ENCODE results near the gene DNASE1L2.
A peak's percentile ranks its signal among the peaks of the same experiment; 100 is the strongest.

The DNASE1L2 gene

GRCh38 chr16:2277466-2278271 is 41.4 kb downstream of the DNASE1L2 start:
- peak overlapping the region; percentile 87 for H3K27ac ChIP-seq
- no peaks in the 10 kb centered on the region for H3K9me3 ChIP-seq (ENCODE audit: severe bottlenecking)
- no peak overlapping the region for H3K4me3 ChIP-seq (ENCODE audit: low read depth, low read length)
- TF ChIP-seq CTCF (IDR thresholded peaks at IDR 0.05; ENCODE audit: low read depth, low read length): no peak
- H3K27me3 ChIP-seq (ENCODE audit: insufficient read depth, low read depth, severe bottlenecking): no peaks in the 10 kb centered on the region
- DNase-seq: no peak
- peaks cover 43% of the 10 kb centered on the region for H3K36me3 ChIP-seq

- no peaks in the 10 kb centered on the region for H3K27me3 ChIP-seq (ENCODE audit: insufficient read depth, low read depth, severe bottlenecking)
- H3K9me3 ChIP-seq (ENCODE audit: severe bottlenecking): no peaks in the 10 kb centered on the region
- peak; percentile 44 for DNase-seq
- H3K27ac ChIP-seq: peak overlapping the region; percentile 87
- H3K4me3 ChIP-seq (ENCODE audit: low read depth, low read length): no peak overlapping the region
- peaks cover 40% of the 10 kb centered on the region for H3K36me3 ChIP-seq
- TF ChIP-seq CTCF (IDR thresholded peaks at IDR 0.05; ENCODE audit: low read depth, low read length): peak; percentile 58
These were observed 42.0 kb downstream of the DNASE1L2 start for GRCh38 chr16:2278272-2278608.

- peak overlapping the region; percentile 87 for H3K27ac ChIP-seq
- H3K9me3 ChIP-seq (ENCODE audit: severe bottlenecking): no peaks in the 10 kb centered on the region
- H3K27me3 ChIP-seq (ENCODE audit: insufficient read depth, low read depth, severe bottlenecking): no peaks in the 10 kb centered on the region
- TF ChIP-seq CTCF (IDR thresholded peaks at IDR 0.05; ENCODE audit: low read depth, low read length): no peak
- peak; percentile 69 for DNase-seq
- no peak overlapping the region for H3K4me3 ChIP-seq (ENCODE audit: low read depth, low read length)
- H3K36me3 ChIP-seq: peaks cover 40% of the 10 kb centered on the region
These were observed 42.9 kb downstream of the DNASE1L2 start for GRCh38 chr16:2278956-2279800.

GRCh38 chr16:2280461-2280860 is 44.2 kb downstream of the DNASE1L2 start:
- peak overlapping the region; percentile 87 for H3K27ac ChIP-seq
- no peak for TF ChIP-seq CTCF (IDR thresholded peaks at IDR 0.05; ENCODE audit: low read depth, low read length)
- DNase-seq: no peak
- H3K36me3 ChIP-seq: peaks cover 51% of the 10 kb centered on the region
- H3K4me3 ChIP-seq (ENCODE audit: low read depth, low read length): no peak overlapping the region
- H3K9me3 ChIP-seq (ENCODE audit: severe bottlenecking): no peaks in the 10 kb centered on the region
- H3K27me3 ChIP-seq (ENCODE audit: insufficient read depth, low read depth, severe bottlenecking): no peaks in the 10 kb centered on the region

- H3K27me3 ChIP-seq (ENCODE audit: insufficient read depth, low read depth, severe bottlenecking): no peaks in the 10 kb centered on the region
- no peak for DNase-seq
These were observed 44.8 kb downstream of the DNASE1L2 start for GRCh38 chr16:2280981-2281542.

More at GRCh38 chr16:2280981-2281542, 44.8 kb downstream of the DNASE1L2 start:
- Histone ChIP-seq H3K4me3 (ENCODE audit: low read depth, low read length) (no peak overlapping the region), H3K27ac (peak overlapping the region; percentile 31), H3K9me3 (ENCODE audit: severe bottlenecking) (no peaks in the 10 kb centered on the region), H3K36me3 (peaks cover 53% of the 10 kb centered on the region)
- no peak for TF ChIP-seq CTCF (IDR thresholded peaks at IDR 0.05; ENCODE audit: low read depth, low read length)
